ENCODE measurements around the gene TRIM74.
"Not testable (repeated sequence)": the region's sequence is repeated elsewhere in the genome, so short reads cannot be mapped to it uniquely, and the experiment has no call there.

GRCh38 chr7:72974781-72975180 is 5.5 kb upstream of the TRIM74 start:
- TF ChIP-seq CTCF (conservative IDR thresholded peaks at IDR 0.05); ZFX (IDR thresholded peaks at IDR 0.05): not testable (repeated sequence)

Data from C4-2B (cell line).